ENCODE results near the gene ADH4.

The ADH4 gene

GRCh38 chr4:99078931-99079624, 65.0 kb downstream of the ADH4 start:
- no peak for TF ChIP-seq CTCF (IDR thresholded peaks at IDR 0.05)
- no peaks in the 10 kb centered on the region for H3K9me3 ChIP-seq
- no peak overlapping the region for H3K4me3 ChIP-seq (ENCODE audit: low read depth in 1 of 2, low read length in 1 of 2)
- H3K4me1 ChIP-seq (ENCODE audit: control insufficient read depth in 1 of 2, insufficient read depth in 1 of 2, low read depth in 1 of 2, low read length in 1 of 2) = peaks cover 5% of the 10 kb centered on the region in 2 experiments
- no peak overlapping the region for H3K27ac ChIP-seq
- peaks cover 43% of the 10 kb centered on the region for H3K36me3 ChIP-seq
- H3K27me3 ChIP-seq = no peaks in the 10 kb centered on the region

- H3K4me1 ChIP-seq (ENCODE audit: control insufficient read depth in 1 of 2, insufficient read depth in 1 of 2, low read depth in 1 of 2, low read length in 1 of 2) = peaks cover 5% of the 10 kb centered on the region in 2 experiments
- no peak overlapping the region for H3K4me3 ChIP-seq (ENCODE audit: low read depth in 1 of 2, low read length in 1 of 2)
- no peak overlapping the region for H3K27ac ChIP-seq
- no peak for TF ChIP-seq CTCF (IDR thresholded peaks at IDR 0.05)
- H3K36me3 ChIP-seq = peaks cover 43% of the 10 kb centered on the region
- H3K27me3 ChIP-seq = no peaks in the 10 kb centered on the region
- H3K9me3 ChIP-seq = no peaks in the 10 kb centered on the region
These were observed 65.8 kb downstream of the ADH4 start for GRCh38 chr4:99078336-99078735.

GRCh38 chr4:99077177-99077576, 66.9 kb downstream of the ADH4 start:
- Histone ChIP-seq H3K27me3 (no peaks in the 10 kb centered on the region), H3K4me1 (ENCODE audit: control insufficient read depth in 1 of 2, insufficient read depth in 1 of 2, low read depth in 1 of 2, low read length in 1 of 2) (peaks cover 5% of the 10 kb centered on the region in 2 experiments), H3K9me3 (no peaks in the 10 kb centered on the region), H3K27ac (no peak overlapping the region), H3K4me3 (ENCODE audit: low read depth in 1 of 2, low read length in 1 of 2) (no peak overlapping the region), H3K36me3 (peaks cover 36% of the 10 kb centered on the region)
- no peak for TF ChIP-seq CTCF (IDR thresholded peaks at IDR 0.05)

GRCh38 chr4:99076292-99076976, 67.7 kb downstream of the ADH4 start:
- H3K27ac ChIP-seq = no peak overlapping the region
- peaks cover 5% of the 10 kb centered on the region in 2 experiments for H3K4me1 ChIP-seq (ENCODE audit: control insufficient read depth in 1 of 2, insufficient read depth in 1 of 2, low read depth in 1 of 2, low read length in 1 of 2)
- TF ChIP-seq CTCF (IDR thresholded peaks at IDR 0.05) = no peak
- no peaks in the 10 kb centered on the region for H3K27me3 ChIP-seq
- no peak overlapping the region for H3K4me3 ChIP-seq (ENCODE audit: low read depth in 1 of 2, low read length in 1 of 2)
- peaks cover 36% of the 10 kb centered on the region for H3K36me3 ChIP-seq
- H3K9me3 ChIP-seq = no peaks in the 10 kb centered on the region

GRCh38 chr4:99074816-99075215, 69.3 kb downstream of the ADH4 start:
- peaks cover 38% of the 10 kb centered on the region for H3K36me3 ChIP-seq
- H3K27me3 ChIP-seq = no peaks in the 10 kb centered on the region
- H3K4me1 ChIP-seq (ENCODE audit: control insufficient read depth in 1 of 2, insufficient read depth in 1 of 2, low read depth in 1 of 2, low read length in 1 of 2) = peaks cover 5% of the 10 kb centered on the region in 2 experiments
- H3K4me3 ChIP-seq (ENCODE audit: low read depth in 1 of 2, low read length in 1 of 2) = no peak overlapping the region
- no peak for TF ChIP-seq CTCF (IDR thresholded peaks at IDR 0.05)
- H3K27ac ChIP-seq = no peak overlapping the region
- H3K9me3 ChIP-seq = no peaks in the 10 kb centered on the region

Data from neutrophil (primary cell).